ENCODE data around the gene EIF4B.
"Not testable (repeated sequence)": the region's sequence is repeated elsewhere in the genome, so short reads cannot be mapped to it uniquely, and the experiment has no call there.

The EIF4B gene

GRCh38 chr12:53004582-53004981 lies 1.7 kb upstream of the EIF4B start:
- peak overlapping the region; percentile 95 for H3K27ac ChIP-seq (ENCODE audit: low read depth, low read length)
- H3K36me3 ChIP-seq (ENCODE audit: control insufficient read depth, insufficient read depth, low read length), result peaks cover 19% of the 10 kb centered on the region
- no peaks in the 10 kb centered on the region for H3K27me3 ChIP-seq (ENCODE audit: control insufficient read depth, insufficient read depth, low read length)
- H3K4me3 ChIP-seq (ENCODE audit: low read depth, low read length), result peak overlapping the region; percentile 99
- peaks cover 29% of the 10 kb centered on the region for H3K4me1 ChIP-seq (ENCODE audit: control insufficient read depth, insufficient read depth, low read length)
- no peak overlapping the region for H3K9ac ChIP-seq (ENCODE audit: low read depth, low read length)
- no peaks in the 10 kb centered on the region for H3K9me3 ChIP-seq (ENCODE audit: control insufficient read depth, insufficient read depth, low read length)

GRCh38 chr12:53005215-53005985 lies 856 bp upstream of the EIF4B start:
- Histone ChIP-seq H3K4me3 (ENCODE audit: low read depth, low read length) (peak overlapping the region; percentile 99), H3K27me3 (ENCODE audit: control insufficient read depth, insufficient read depth, low read length) (no peaks in the 10 kb centered on the region), H3K9me3 (ENCODE audit: control insufficient read depth, insufficient read depth, low read length) (no peaks in the 10 kb centered on the region), H3K9ac (ENCODE audit: low read depth, low read length) (peak overlapping the region; percentile 92), H3K36me3 (ENCODE audit: control insufficient read depth, insufficient read depth, low read length) (peaks cover 27% of the 10 kb centered on the region), H3K27ac (ENCODE audit: low read depth, low read length) (peak overlapping the region; percentile 95), H3K4me1 (ENCODE audit: control insufficient read depth, insufficient read depth, low read length) (peaks cover 37% of the 10 kb centered on the region)

- peak overlapping the region; percentile 99 for H3K27ac ChIP-seq (ENCODE audit: low read depth, low read length)
- H3K36me3 ChIP-seq (ENCODE audit: control insufficient read depth, insufficient read depth, low read length), result peaks cover 42% of the 10 kb centered on the region
- no peaks in the 10 kb centered on the region for H3K9me3 ChIP-seq (ENCODE audit: control insufficient read depth, insufficient read depth, low read length)
- peaks cover 38% of the 10 kb centered on the region for H3K4me1 ChIP-seq (ENCODE audit: control insufficient read depth, insufficient read depth, low read length)
- no peaks in the 10 kb centered on the region for H3K27me3 ChIP-seq (ENCODE audit: control insufficient read depth, insufficient read depth, low read length)
- peak overlapping the region; percentile 100 for H3K9ac ChIP-seq (ENCODE audit: low read depth, low read length)
- peak overlapping the region; percentile 99 for H3K4me3 ChIP-seq (ENCODE audit: low read depth, low read length)
Observed at GRCh38 chr12:53006810-53007309, 604 bp downstream of the EIF4B start.

- Histone ChIP-seq H3K4me1 (ENCODE audit: control insufficient read depth, insufficient read depth, low read length) (peaks cover 38% of the 10 kb centered on the region), H3K27ac (ENCODE audit: low read depth, low read length) (peak overlapping the region; percentile 99)
Observed at GRCh38 chr12:53007343-53007742, 1.1 kb downstream of the EIF4B start.

GRCh38 chr12:53008760-53009159 lies 2.5 kb downstream of the EIF4B start:
- H3K9me3 ChIP-seq (ENCODE audit: control insufficient read depth, insufficient read depth, low read length); H3K27me3 ChIP-seq (ENCODE audit: control insufficient read depth, insufficient read depth, low read length); H3K9ac ChIP-seq (ENCODE audit: low read depth, low read length); H3K27ac ChIP-seq (ENCODE audit: low read depth, low read length): not testable (repeated sequence)
- Histone ChIP-seq H3K4me3 (ENCODE audit: low read depth, low read length) (peak overlapping the region; percentile 99), H3K4me1 (ENCODE audit: control insufficient read depth, insufficient read depth, low read length) (peaks cover 38% of the 10 kb centered on the region), H3K36me3 (ENCODE audit: control insufficient read depth, insufficient read depth, low read length) (peaks cover 49% of the 10 kb centered on the region)

More at GRCh38 chr12:53007343-53007742, 1.1 kb downstream of the EIF4B start:
- H3K4me3 ChIP-seq (ENCODE audit: low read depth, low read length), result peak overlapping the region; percentile 99
- H3K36me3 ChIP-seq (ENCODE audit: control insufficient read depth, insufficient read depth, low read length), result peaks cover 45% of the 10 kb centered on the region
- H3K9ac ChIP-seq (ENCODE audit: low read depth, low read length), result peak overlapping the region; percentile 100
- no peaks in the 10 kb centered on the region for H3K27me3 ChIP-seq (ENCODE audit: control insufficient read depth, insufficient read depth, low read length)
- H3K9me3 ChIP-seq (ENCODE audit: control insufficient read depth, insufficient read depth, low read length), result no peaks in the 10 kb centered on the region

- H3K36me3 ChIP-seq (ENCODE audit: control insufficient read depth, insufficient read depth, low read length), result peaks cover 66% of the 10 kb centered on the region
Observed at GRCh38 chr12:53010955-53011354, 4.7 kb downstream of the EIF4B start.

GRCh38 chr12:53011889-53012288 lies 5.6 kb downstream of the EIF4B start:
- no peaks in the 10 kb centered on the region for H3K27me3 ChIP-seq (ENCODE audit: control insufficient read depth, insufficient read depth, low read length)
- peaks cover 25% of the 10 kb centered on the region for H3K4me1 ChIP-seq (ENCODE audit: control insufficient read depth, insufficient read depth, low read length)
- no peak overlapping the region for H3K9ac ChIP-seq (ENCODE audit: low read depth, low read length)
- peak overlapping the region; percentile 36 for H3K27ac ChIP-seq (ENCODE audit: low read depth, low read length)
- no peaks in the 10 kb centered on the region for H3K9me3 ChIP-seq (ENCODE audit: control insufficient read depth, insufficient read depth, low read length)
- H3K36me3 ChIP-seq (ENCODE audit: control insufficient read depth, insufficient read depth, low read length), result peaks cover 75% of the 10 kb centered on the region
- H3K4me3 ChIP-seq (ENCODE audit: low read depth, low read length), result no peak overlapping the region

More at GRCh38 chr12:53010955-53011354, 4.7 kb downstream of the EIF4B start:
- Histone ChIP-seq H3K4me1 (ENCODE audit: control insufficient read depth, insufficient read depth, low read length) (peaks cover 25% of the 10 kb centered on the region), H3K27ac (ENCODE audit: low read depth, low read length) (peak overlapping the region; percentile 13), H3K9ac (ENCODE audit: low read depth, low read length) (no peak overlapping the region), H3K4me3 (ENCODE audit: low read depth, low read length) (no peak overlapping the region), H3K9me3 (ENCODE audit: control insufficient read depth, insufficient read depth, low read length) (no peaks in the 10 kb centered on the region), H3K27me3 (ENCODE audit: control insufficient read depth, insufficient read depth, low read length) (no peaks in the 10 kb centered on the region)

GRCh38 chr12:53012928-53013327 lies 6.7 kb downstream of the EIF4B start:
- H3K4me1 ChIP-seq (ENCODE audit: control insufficient read depth, insufficient read depth, low read length), result peaks cover 22% of the 10 kb centered on the region
- no peak overlapping the region for H3K27ac ChIP-seq (ENCODE audit: low read depth, low read length)
- no peaks in the 10 kb centered on the region for H3K27me3 ChIP-seq (ENCODE audit: control insufficient read depth, insufficient read depth, low read length)
- no peaks in the 10 kb centered on the region for H3K9me3 ChIP-seq (ENCODE audit: control insufficient read depth, insufficient read depth, low read length)
- H3K36me3 ChIP-seq (ENCODE audit: control insufficient read depth, insufficient read depth, low read length), result peaks cover 83% of the 10 kb centered on the region
- H3K4me3 ChIP-seq (ENCODE audit: low read depth, low read length), result no peak overlapping the region
- H3K9ac ChIP-seq (ENCODE audit: low read depth, low read length), result no peak overlapping the region

- no peaks in the 10 kb centered on the region for H3K9me3 ChIP-seq (ENCODE audit: control insufficient read depth, insufficient read depth, low read length)
- peaks cover 82% of the 10 kb centered on the region for H3K36me3 ChIP-seq (ENCODE audit: control insufficient read depth, insufficient read depth, low read length)
- H3K9ac ChIP-seq (ENCODE audit: low read depth, low read length), result no peak overlapping the region
- H3K27me3 ChIP-seq (ENCODE audit: control insufficient read depth, insufficient read depth, low read length), result no peaks in the 10 kb centered on the region
- no peak overlapping the region for H3K4me3 ChIP-seq (ENCODE audit: low read depth, low read length)
- peak overlapping the region; percentile 24 for H3K27ac ChIP-seq (ENCODE audit: low read depth, low read length)
- peaks cover 7% of the 10 kb centered on the region for H3K4me1 ChIP-seq (ENCODE audit: control insufficient read depth, insufficient read depth, low read length)
Observed at GRCh38 chr12:53014709-53015108, 8.5 kb downstream of the EIF4B start.

GRCh38 chr12:53025250-53025649 lies 19.0 kb downstream of the EIF4B start:
- H3K9me3 ChIP-seq (ENCODE audit: control insufficient read depth, insufficient read depth, low read length), result no peaks in the 10 kb centered on the region
- H3K36me3 ChIP-seq (ENCODE audit: control insufficient read depth, insufficient read depth, low read length), result peaks cover 99% of the 10 kb centered on the region
- H3K4me3 ChIP-seq (ENCODE audit: low read depth, low read length), result no peak overlapping the region
- no peak overlapping the region for H3K9ac ChIP-seq (ENCODE audit: low read depth, low read length)
- no peaks in the 10 kb centered on the region for H3K4me1 ChIP-seq (ENCODE audit: control insufficient read depth, insufficient read depth, low read length)
- no peak overlapping the region for H3K27ac ChIP-seq (ENCODE audit: low read depth, low read length)
- H3K27me3 ChIP-seq (ENCODE audit: control insufficient read depth, insufficient read depth, low read length), result no peaks in the 10 kb centered on the region

GRCh38 chr12:53027014-53027413 lies 20.8 kb downstream of the EIF4B start:
- not testable (repeated sequence) for H3K4me1 ChIP-seq (ENCODE audit: control insufficient read depth, insufficient read depth, low read length); H3K9me3 ChIP-seq (ENCODE audit: control insufficient read depth, insufficient read depth, low read length); H3K9ac ChIP-seq (ENCODE audit: low read depth, low read length); H3K27ac ChIP-seq (ENCODE audit: low read depth, low read length); H3K27me3 ChIP-seq (ENCODE audit: control insufficient read depth, insufficient read depth, low read length); H3K4me3 ChIP-seq (ENCODE audit: low read depth, low read length)
- H3K36me3 ChIP-seq (ENCODE audit: control insufficient read depth, insufficient read depth, low read length), result peaks cover 99% of the 10 kb centered on the region

Data from HUES48 (cell line).